IPS DF 6.9 (cell line): ENCODE measurements around the gene DIP2C.

Source experiments
- DNase-seq: peaks from one replicate; pipeline ENCODE4 v3.0.0-alpha.2; 2013; ENCODE audit warnings: low read depth, low spot score
- H3K27ac ChIP-seq: one replicate; pipeline ENCODE4 v1.5.1; 2013; ENCODE audit warnings: low read length, control low read depth
- H3K27me3 ChIP-seq: 2 replicates; pipeline ENCODE4 v1.6.1; 2013; ENCODE audit warnings: mild to moderate bottlenecking, low read length; ENCODE audit not compliant: control insufficient read depth, insufficient read depth
- H3K36me3 ChIP-seq: 2 replicates; pipeline ENCODE4 v1.6.1; 2013; ENCODE audit warnings: low read length; ENCODE audit not compliant: control insufficient read depth, insufficient read depth
- H3K4me1 ChIP-seq: 2 replicates; pipeline ENCODE4 v1.6.1; 2013; ENCODE audit warnings: low read length; ENCODE audit not compliant: control insufficient read depth, insufficient read depth
- H3K4me3 ChIP-seq: 2 replicates; pipeline ENCODE4 v1.5.1; 2013; ENCODE audit warnings: mild to moderate bottlenecking, low read length
- H3K9me3 ChIP-seq: 2 replicates; pipeline ENCODE4 v1.6.1; 2013; ENCODE audit warnings: low read length, inconsistent platforms; ENCODE audit not compliant: control insufficient read depth, insufficient read depth
- WGBS: extraction: QIAGEN DNeasy Blood & Tissue Kit; methylation state at CpG from one replicate; pipeline ENCODE4 v1.1.7; 2013; ENCODE audit warnings: mixed read lengths, missing lambda C conversion rate; ENCODE audit not compliant: insufficient read length, insufficient coverage; 5-methylcytosine and 5-hydroxymethylcytosine counted together

DIP2C gene

GRCh38 chr10:290026-290725, 399.3 kb downstream of the DIP2C start:
- Histone ChIP-seq H3K9me3 (no peaks in the 10 kb centered on the region), H3K36me3 (no peaks in the 10 kb centered on the region), H3K27ac (no peak overlapping the region), H3K4me3 (no peak overlapping the region), H3K4me1 (no peaks in the 10 kb centered on the region), H3K27me3 (no peaks in the 10 kb centered on the region)
- WGBS, result no CpG with 5 or more reads among the region's 17 CpGs
- no peak for DNase-seq

DNA sequence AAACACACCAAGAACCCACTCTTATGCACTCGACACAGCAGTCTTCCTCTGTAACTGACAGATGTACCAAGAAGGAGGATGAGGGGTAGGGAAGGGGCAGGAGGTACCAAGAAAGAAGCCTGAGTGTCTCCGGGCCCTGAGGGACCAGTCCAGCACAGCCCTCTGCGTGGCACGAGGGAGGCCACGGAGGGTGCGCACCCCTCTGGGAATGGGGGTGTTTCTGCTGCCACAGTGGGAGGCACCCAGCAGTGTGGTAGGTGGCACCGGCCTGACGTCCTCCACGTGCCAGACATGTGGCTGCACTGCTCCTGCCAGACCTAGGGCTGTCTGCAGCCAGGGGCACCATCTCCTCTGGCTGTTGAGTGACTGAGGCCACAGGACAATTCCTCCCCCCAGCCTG, 399.9 kb downstream of the DIP2C start:
- Histone ChIP-seq H3K27ac (no peak overlapping the region), H3K36me3 (no peaks in the 10 kb centered on the region), H3K9me3 (no peaks in the 10 kb centered on the region), H3K27me3 (no peaks in the 10 kb centered on the region), H3K4me3 (no peak overlapping the region), H3K4me1 (no peaks in the 10 kb centered on the region)
- WGBS, result no CpG with 5 or more reads among the region's 9 CpGs
- no peak for DNase-seq

DNA sequence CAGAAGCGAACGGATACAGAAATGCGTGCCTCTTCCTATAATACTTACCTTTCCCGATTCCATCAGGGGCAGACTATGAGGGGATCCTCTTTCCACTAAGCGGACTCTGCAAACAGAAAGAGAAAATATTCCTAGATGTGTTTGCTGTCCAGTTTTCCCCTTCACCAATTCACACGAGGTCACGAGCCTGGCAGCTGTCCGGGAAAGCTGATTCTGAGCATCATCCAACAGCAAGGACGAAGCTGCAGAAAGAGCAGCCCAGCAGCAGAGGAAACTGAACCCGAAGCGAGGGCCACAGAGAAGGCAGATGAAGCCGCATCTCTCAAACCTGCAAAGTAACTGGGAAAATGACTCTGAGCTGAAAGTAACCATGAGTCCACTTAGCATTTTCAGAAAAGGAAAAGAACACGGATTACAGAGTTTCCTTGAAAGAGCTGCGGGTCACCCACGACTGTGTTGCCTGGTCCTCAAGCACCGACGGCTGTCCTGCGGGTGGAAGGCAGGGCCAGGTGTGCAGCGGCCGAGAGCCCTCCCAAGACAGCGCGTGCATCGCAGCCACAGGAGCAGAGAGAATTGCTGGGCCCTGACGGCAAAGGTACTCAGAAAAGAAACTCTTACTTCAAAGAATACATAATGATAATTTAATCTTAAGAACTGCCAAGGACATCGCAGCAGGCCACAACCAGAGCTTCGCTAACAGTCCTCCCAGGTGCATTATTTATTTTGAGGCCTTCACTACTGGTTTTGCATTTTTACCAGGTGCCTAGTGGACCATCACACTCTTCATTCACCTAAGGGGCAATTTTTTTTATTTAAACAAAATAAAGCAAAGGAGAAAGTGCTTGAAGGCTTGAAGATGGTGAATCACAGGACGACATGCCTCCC, 400.9 kb downstream of the DIP2C start:
- DNase-seq, result no peak
- Histone ChIP-seq H3K27ac (no peak overlapping the region), H3K27me3 (no peaks in the 10 kb centered on the region), H3K9me3 (no peaks in the 10 kb centered on the region), H3K4me3 (no peak overlapping the region), H3K36me3 (no peaks in the 10 kb centered on the region), H3K4me1 (no peaks in the 10 kb centered on the region)
- no CpG with 5 or more reads among the region's 27 CpGs for WGBS

GRCh38 chr10:287814-288213, 401.7 kb downstream of the DIP2C start:
- Histone ChIP-seq H3K27ac (no peak overlapping the region), H3K27me3 (no peaks in the 10 kb centered on the region), H3K9me3 (no peaks in the 10 kb centered on the region), H3K4me1 (no peaks in the 10 kb centered on the region), H3K36me3 (no peaks in the 10 kb centered on the region), H3K4me3 (no peak overlapping the region)
- peak; percentile 41 for DNase-seq
- WGBS, result no CpG with 5 or more reads among the region's 4 CpGs

GRCh38 chr10:287026-287709, 402.3 kb downstream of the DIP2C start:
- no CpG with 5 or more reads among the region's 4 CpGs for WGBS
- H3K9me3 ChIP-seq, result no peaks in the 10 kb centered on the region
- H3K27ac ChIP-seq, result no peak overlapping the region
- H3K27me3 ChIP-seq, result no peaks in the 10 kb centered on the region
- no peaks in the 10 kb centered on the region for H3K36me3 ChIP-seq
- H3K4me1 ChIP-seq, result no peaks in the 10 kb centered on the region
- DNase-seq, result no peak
- no peak overlapping the region for H3K4me3 ChIP-seq

GRCh38 chr10:285216-285615, 404.3 kb downstream of the DIP2C start:
- Histone ChIP-seq H3K27ac (no peak overlapping the region), H3K36me3 (no peaks in the 10 kb centered on the region), H3K9me3 (no peaks in the 10 kb centered on the region), H3K4me3 (no peak overlapping the region), H3K4me1 (no peaks in the 10 kb centered on the region), H3K27me3 (no peaks in the 10 kb centered on the region)
- no peak for DNase-seq
- WGBS, result no CpG with 5 or more reads among the region's 15 CpGs

DNA sequence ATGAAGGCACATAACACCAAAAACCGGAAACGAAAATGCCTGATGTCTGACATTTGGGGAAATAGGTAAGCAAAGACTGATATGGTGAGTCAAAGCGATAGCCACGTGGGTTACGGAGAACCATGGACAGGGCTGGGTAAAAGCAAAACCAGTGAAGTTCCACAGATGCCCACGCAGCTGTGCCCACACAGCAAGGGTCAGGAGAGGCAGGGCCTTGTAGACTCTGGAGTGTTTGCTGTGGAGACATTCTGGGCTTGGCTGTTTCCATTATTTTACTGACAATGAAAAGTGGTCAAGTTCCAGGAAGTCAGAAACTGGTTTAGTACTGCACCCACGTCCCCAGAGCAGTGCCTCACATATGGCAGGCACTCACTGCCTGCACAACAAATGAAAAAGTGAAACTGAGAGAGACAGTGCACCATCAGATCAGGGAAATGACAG, 405.5 kb downstream of the DIP2C start:
- H3K36me3 ChIP-seq, result no peaks in the 10 kb centered on the region
- no peaks in the 10 kb centered on the region for H3K27me3 ChIP-seq
- WGBS, result no CpG with 5 or more reads among the region's 7 CpGs
- no peak for DNase-seq
- no peaks in the 10 kb centered on the region for H3K9me3 ChIP-seq
- no peaks in the 10 kb centered on the region for H3K4me1 ChIP-seq
- no peak overlapping the region for H3K4me3 ChIP-seq
- no peak overlapping the region for H3K27ac ChIP-seq

- no peak overlapping the region for H3K4me3 ChIP-seq
- WGBS, result no CpG with 5 or more reads among the region's 8 CpGs
- no peak for DNase-seq
- H3K9me3 ChIP-seq, result no peaks in the 10 kb centered on the region
- H3K27me3 ChIP-seq, result no peaks in the 10 kb centered on the region
- H3K36me3 ChIP-seq, result no peaks in the 10 kb centered on the region; the same call in 1 of the 2 replicates
- H3K4me1 ChIP-seq, result no peaks in the 10 kb centered on the region
- no peak overlapping the region for H3K27ac ChIP-seq
These were observed 406.4 kb downstream of the DIP2C start for GRCh38 chr10:283140-283479.

GRCh38 chr10:282294-283139, 407.0 kb downstream of the DIP2C start:
- H3K27ac ChIP-seq, result no peak overlapping the region
- no peaks in the 10 kb centered on the region for H3K9me3 ChIP-seq
- H3K36me3 ChIP-seq, result no peaks in the 10 kb centered on the region; the same call in 1 of the 2 replicates
- WGBS, result no CpG with 5 or more reads among the region's 7 CpGs
- no peak for DNase-seq
- no peaks in the 10 kb centered on the region for H3K4me1 ChIP-seq
- no peaks in the 10 kb centered on the region for H3K27me3 ChIP-seq
- no peak overlapping the region for H3K4me3 ChIP-seq

DNA sequence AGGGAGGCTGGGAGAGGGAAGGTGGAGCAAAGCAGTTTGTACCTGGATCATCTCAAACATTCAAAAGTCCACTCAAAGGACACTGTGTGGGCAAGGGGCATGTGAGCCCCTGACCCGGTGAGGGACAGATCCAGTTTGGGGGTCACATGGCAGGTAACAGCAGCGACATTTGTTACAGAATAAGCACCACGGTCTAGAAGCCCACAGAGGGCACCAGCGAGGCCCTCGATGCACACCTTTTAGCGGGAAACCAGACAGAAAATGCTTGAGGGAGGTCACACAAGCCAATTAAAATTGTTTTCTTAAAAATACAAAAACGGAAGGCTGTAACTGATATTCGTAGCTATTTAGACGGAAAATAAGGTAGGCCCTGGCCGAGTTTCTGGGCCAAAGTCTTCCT, 409.8 kb downstream of the DIP2C start:
- WGBS, result no CpG with 5 or more reads among the region's 10 CpGs
- peak; percentile 9 for DNase-seq
- Histone ChIP-seq H3K9me3 (no peaks in the 10 kb centered on the region), H3K4me1 (no peaks in the 10 kb centered on the region; the same call in 1 of the 2 replicates), H3K27ac (no peak overlapping the region), H3K27me3 (no peaks in the 10 kb centered on the region), H3K36me3 (no peaks in the 10 kb centered on the region; the same call in 1 of the 2 replicates), H3K4me3 (no peak overlapping the region)
